Left ventricle myocardium inferior (tissue), 1 donor: Measurements from ENCODE around the gene HK3. TPM values are rescaled to one million over a fixed set of nuclear protein-coding genes. Genes with fewer than 3 reads are reported as not detected.

Source experiments
- DNase-seq: peaks from one replicate; pipeline ENCODE4 v3.0.0-alpha.2; 2020
- H3K27ac ChIP-seq: fragments of 200-600 bp; replicated peaks from 2 replicates; pipeline ENCODE4 v1.8.0; 2021
- H3K27me3 ChIP-seq: fragments of 200-600 bp; 2 replicates; pipeline ENCODE4 v1.8.0; 2021; ENCODE audit warnings: low read depth
- H3K36me3 ChIP-seq: fragments of 200-600 bp; 2 replicates; pipeline ENCODE4 v1.8.0; 2021
- H3K4me1 ChIP-seq: fragments of 200-600 bp; 2 replicates; pipeline ENCODE4 v1.8.0; 2021
- H3K4me3 ChIP-seq: fragments of 200-600 bp; 2 replicates; pipeline ENCODE4 v1.8.0; 2021; ENCODE audit warnings: mild to moderate bottlenecking, moderate library complexity
- H3K9me3 ChIP-seq: fragments of 200-600 bp; replicated peaks from 2 replicates; pipeline ENCODE4 v1.8.0; 2021
- CTCF ChIP-seq: fragments of 200-600 bp; IDR thresholded peaks from 2 replicates; pipeline ENCODE4 v1.8.0; 2021; ENCODE audit warnings: antibody characterized with exemption, mild to moderate bottlenecking, borderline replicate concordance
- intact Hi-C: fragments of 100-400 bp; cut with micrococcal nuclease; formaldehyde crosslinking; loops from one replicate; pipeline ENCODE4 v1.11.0; 2022
- total RNA-seq: library from RNA; stranded (reverse); fragmentation: NEBNext Ultra II Directional; extraction: Animal tissue kit (Norgen Biotek cat#: 25700); gene quantifications from one replicate; pipeline ENCODE4 v1.2.1, GENCODE V29; 2021
- donor health status: DM: no; HTN: yes; CAD: no; lungs with severe emphysema.

HK3 gene
- total RNA-seq, 1 donor from 2014 or later = 3.5 TPM

GRCh38 chr5:176850371-176851245 lies 48.5 kb downstream of the HK3 start:
- H3K27me3 ChIP-seq = peaks cover 97% of the 10 kb centered on the region
- H3K4me3 ChIP-seq = no peak overlapping the region
- H3K36me3 ChIP-seq = no peaks in the 10 kb centered on the region
- no peaks in the 10 kb centered on the region for H3K4me1 ChIP-seq
- no peak for DNase-seq
- no peak for TF ChIP-seq CTCF
- H3K27ac ChIP-seq = no peak overlapping the region
- intact Hi-C loops = no loop called here
- H3K9me3 ChIP-seq = no peaks in the 10 kb centered on the region

DNA sequence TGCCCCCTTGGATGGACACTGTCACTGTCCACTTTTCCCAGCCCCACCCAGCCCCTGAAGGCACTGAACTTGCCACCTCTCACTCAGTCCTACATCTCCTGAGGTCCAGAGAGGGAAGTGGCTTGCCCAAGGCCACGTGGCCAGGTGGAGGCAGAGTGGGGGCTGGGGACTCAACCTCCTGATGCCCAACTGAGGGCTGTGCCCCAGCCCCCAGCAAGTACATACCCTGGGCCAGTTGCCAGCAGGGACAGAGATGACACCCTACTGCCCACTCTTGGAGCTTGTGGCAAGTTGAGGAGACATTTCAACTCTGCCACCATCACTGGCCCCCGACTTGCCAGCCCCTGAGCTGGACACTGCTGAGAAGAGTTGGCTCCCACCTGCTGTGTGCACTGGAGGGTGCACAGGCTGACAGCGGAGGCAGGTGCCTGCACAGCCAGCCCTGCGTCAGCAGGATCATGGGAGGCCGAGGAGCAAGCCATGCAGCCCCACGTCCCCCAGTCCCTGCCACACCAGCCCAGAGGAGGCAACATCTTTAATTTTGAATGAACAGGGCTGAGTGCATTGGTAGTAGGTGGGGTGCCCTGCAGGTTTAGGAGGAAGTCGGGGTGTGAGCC lies 49.4 kb downstream of the HK3 start:
- H3K4me1 ChIP-seq = no peaks in the 10 kb centered on the region
- no peaks in the 10 kb centered on the region for H3K36me3 ChIP-seq
- DNase-seq = no peak
- no peak overlapping the region for H3K27ac ChIP-seq
- intact Hi-C loops = no loop called here
- H3K9me3 ChIP-seq = no peaks in the 10 kb centered on the region
- H3K4me3 ChIP-seq = no peak overlapping the region
- TF ChIP-seq CTCF = no peak
- peaks cover 98% of the 10 kb centered on the region for H3K27me3 ChIP-seq

GRCh38 chr5:176848651-176849050 lies 50.5 kb downstream of the HK3 start:
- DNase-seq = no peak
- H3K4me3 ChIP-seq = no peak overlapping the region
- H3K27ac ChIP-seq = no peak overlapping the region
- TF ChIP-seq CTCF = no peak
- peaks cover 100% of the 10 kb centered on the region for H3K27me3 ChIP-seq
- no peaks in the 10 kb centered on the region for H3K36me3 ChIP-seq
- no peaks in the 10 kb centered on the region for H3K9me3 ChIP-seq
- intact Hi-C loops = no loop called here
- H3K4me1 ChIP-seq = no peaks in the 10 kb centered on the region

GRCh38 chr5:176847726-176848290 lies 51.3 kb downstream of the HK3 start:
- Histone ChIP-seq H3K27me3 (peaks cover 100% of the 10 kb centered on the region), H3K9me3 (no peaks in the 10 kb centered on the region), H3K4me1 (no peaks in the 10 kb centered on the region), H3K27ac (no peak overlapping the region), H3K36me3 (no peaks in the 10 kb centered on the region), H3K4me3 (no peak overlapping the region)
- TF ChIP-seq CTCF = no peak
- intact Hi-C loops = no loop called here
- no peak for DNase-seq

GRCh38 chr5:176847148-176847547 lies 52.0 kb downstream of the HK3 start:
- H3K27me3 ChIP-seq = peaks cover 100% of the 10 kb centered on the region
- intact Hi-C loops = no loop called here
- H3K9me3 ChIP-seq = no peaks in the 10 kb centered on the region
- no peak overlapping the region for H3K27ac ChIP-seq
- DNase-seq = no peak
- H3K36me3 ChIP-seq = no peaks in the 10 kb centered on the region
- no peak for TF ChIP-seq CTCF
- H3K4me3 ChIP-seq = no peak overlapping the region
- H3K4me1 ChIP-seq = no peaks in the 10 kb centered on the region
